Right forelimb (tissue), 1 donor: Measurements from ENCODE around the gene MFSD11.
"Not testable (repeated sequence)": the region's sequence is repeated elsewhere in the genome, so short reads cannot be mapped to it uniquely, and the experiment has no call there.

Experiments used
- DNase-seq: peaks from one replicate; pipeline ENCODE4 v3.0.0-alpha.2; 2018

MFSD11 gene

DNA sequence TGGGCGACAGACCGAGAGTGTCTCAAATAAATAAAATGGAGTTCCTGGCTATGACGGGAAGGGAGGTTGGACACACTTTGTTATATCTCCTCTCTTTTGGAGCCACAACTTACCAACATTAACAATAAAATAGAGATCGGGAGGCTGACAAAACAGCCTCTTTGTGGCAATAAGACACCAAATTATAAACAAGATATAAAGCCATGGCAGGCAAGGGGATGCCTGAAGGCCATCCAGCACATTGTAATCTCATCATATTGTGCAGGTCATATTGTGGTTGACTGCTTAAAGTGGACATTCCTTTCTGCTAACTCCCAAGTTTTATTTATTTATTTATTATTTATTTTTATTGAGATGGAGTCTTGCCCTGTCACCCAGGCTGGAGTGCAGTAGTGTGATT is 70.4 kb downstream of the MFSD11 start:
- no peak for DNase-seq

DNA sequence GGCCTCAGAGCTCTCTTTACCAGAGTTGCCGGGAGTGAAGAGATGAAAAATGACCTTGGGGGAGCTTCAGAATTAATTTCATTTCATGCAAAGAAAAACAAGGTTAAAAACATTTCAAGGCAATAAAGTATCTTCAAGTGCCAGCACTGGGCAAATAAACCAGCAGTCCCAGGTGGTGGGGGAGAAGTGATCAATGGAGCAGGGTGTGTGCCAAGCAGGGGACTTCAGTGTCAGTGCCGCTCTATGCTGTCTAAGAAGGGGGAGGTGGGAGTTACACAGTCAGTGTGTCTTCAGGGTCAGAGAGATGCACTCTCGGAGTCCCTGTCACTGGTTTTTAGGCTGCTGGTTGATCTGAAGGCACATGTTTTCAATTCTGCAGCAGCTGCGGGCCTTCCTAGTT is 73.0 kb downstream of the MFSD11 start:
- no peak for DNase-seq

DNA sequence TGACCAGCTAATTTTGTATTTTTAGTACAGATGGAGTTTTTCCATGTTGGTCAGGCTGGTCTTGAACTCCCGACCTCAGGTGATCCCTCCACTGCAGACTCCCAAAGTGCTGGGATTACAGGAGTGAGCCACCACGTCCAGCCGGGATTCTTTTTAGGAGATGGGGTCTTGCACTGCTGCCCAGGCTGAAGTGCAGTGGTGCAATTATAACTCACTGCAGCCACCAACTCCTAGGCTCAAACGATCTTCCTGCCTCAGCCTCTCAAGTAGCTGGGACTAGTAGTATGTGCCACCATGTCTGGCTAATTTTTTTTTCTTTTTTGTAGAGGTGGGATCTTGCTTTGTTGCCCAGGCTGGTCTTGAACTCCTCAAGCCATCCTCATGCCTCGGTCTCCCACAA is 73.9 kb downstream of the MFSD11 start:
- no peak for DNase-seq

DNA sequence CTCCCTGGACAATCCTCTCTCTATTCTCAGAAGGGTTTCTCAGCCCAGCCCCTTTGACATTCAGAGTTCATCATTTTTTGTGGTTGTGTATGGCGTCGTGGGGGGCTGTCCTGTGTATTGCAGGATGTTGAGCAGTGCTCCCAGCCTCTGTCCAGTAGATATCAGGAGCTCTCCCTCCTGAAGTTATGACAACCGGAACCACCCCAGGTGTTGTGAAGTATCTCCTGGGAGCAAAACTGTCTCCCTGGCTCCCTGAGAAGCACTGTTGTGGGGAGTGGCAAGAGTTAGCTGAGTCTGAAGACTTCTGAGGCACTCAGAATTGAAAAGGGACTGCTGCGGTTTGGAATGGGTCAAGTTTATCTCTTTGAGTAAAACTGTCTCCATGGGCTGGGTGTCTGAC is 74.3 kb downstream of the MFSD11 start:
- no peak for DNase-seq

DNA sequence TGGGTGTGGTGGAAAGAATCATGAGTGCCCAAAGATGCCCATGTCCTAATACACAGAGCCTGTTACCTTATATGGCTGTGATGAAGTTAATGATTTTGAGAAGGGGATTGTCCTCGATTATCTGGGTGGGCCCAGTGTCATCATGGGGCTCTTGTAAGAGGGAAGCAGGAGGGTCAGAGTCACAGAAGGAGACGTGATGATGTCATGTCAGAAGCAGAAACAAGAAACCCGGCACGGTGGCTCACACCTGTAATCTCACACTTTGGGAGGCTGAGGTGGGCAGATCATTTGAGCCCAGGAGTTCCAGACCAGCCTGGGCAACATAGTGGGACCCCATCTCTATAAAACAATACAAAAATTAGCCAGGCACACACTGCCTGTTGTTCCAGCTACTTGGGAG is 75.0 kb downstream of the MFSD11 start:
- DNase-seq = no peak

DNA sequence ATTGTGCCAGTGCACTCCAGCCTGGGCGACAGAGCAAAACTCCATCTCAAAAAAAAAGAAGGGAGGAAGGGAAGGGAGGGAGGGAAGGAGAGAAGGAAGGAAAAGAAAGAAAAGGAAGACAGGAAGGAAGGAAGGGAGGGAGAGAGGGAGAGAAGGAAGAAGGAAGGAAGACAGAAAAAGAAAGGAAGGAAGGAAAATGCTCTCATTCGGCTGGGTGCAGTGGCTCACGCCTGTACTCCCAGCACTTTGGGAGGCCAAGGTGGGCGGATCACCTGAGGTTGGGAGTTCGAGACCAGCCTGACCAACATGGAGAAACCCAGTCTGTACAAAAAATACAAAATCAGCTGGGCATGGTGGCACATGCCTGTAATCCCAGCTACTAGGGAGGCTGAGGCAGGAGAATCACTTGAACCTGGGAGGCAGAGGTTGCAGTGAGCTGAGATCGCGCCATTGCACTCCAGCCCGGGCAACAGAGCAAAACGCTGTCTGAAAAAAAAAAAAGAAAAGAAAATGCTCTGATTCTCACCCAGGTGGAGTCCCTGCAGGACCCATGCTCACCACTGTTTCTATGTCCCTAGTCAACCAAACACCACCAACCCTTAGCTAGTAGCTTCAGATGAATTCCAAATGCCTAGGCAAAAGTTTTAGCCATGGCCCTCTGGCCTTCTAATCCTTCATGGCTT is 78.1 kb downstream of the MFSD11 start:
- not testable (repeated sequence) for DNase-seq

DNA sequence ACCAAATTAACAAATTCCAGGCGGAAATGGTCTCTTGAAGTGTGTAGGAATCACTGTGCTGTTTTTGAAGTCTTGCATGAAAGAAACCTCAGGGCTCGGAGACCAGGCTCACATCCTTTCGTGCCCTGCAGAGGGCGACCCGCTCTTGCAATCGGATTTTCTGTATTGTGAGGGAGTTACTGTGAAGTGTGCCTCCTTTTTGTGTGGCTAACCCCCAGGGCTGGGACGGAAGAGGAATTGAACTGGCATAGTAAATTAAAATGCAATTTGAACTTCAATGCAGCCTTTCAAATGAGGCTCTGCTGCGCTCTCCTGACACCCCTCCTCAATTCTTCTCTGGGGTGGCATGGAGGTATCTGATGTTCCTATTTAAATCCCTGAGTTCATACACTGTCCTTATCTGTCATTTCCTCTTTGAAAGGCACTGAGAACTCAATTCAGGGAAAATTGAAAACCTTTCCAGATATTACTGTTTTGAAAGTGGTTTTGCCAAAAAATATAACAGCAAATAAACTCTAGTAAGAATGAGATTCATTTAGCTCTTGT is 78.7 kb downstream of the MFSD11 start:
- peak; percentile 56 for DNase-seq

DNA sequence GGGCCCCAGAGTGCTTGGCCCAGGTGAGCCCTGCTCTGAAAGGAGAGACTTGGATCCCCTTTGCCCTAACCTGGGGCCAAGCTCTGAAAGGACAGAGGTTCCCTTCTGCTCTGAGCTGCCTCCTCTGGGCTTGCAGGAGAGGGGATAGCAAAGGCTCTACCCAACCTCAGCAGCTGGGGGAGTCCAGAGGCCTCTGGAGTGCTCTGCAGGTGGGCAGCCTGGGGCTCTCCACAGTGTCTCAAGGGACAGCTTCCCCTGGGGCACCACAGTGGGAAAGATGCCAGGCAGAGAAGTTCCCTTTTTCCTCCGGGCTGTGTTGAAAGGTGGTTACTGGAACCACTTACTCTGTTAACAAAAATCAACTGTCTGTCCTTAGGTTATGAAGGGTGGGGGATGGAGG is 82.1 kb downstream of the MFSD11 start:
- no peak for DNase-seq

DNA sequence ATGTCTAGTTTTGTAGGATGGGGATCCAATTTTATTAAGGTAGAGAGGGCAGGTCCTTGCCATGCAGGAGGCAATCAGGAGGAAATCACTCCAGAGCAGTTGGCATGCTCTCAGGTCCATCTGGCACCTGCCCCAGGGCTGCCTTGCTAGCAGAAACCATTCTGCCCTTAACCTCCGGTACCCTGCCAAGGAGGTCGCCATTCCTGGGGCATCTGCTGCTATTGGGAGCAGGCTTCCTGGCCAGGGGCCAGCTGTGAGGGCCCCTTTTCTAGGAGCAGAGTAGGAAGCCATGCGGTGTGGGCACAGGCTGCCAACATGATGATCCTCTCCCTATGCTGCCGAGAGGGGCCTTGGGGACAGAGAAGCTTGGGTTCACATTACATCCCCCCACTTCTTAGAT is 82.6 kb downstream of the MFSD11 start:
- no peak for DNase-seq

DNA sequence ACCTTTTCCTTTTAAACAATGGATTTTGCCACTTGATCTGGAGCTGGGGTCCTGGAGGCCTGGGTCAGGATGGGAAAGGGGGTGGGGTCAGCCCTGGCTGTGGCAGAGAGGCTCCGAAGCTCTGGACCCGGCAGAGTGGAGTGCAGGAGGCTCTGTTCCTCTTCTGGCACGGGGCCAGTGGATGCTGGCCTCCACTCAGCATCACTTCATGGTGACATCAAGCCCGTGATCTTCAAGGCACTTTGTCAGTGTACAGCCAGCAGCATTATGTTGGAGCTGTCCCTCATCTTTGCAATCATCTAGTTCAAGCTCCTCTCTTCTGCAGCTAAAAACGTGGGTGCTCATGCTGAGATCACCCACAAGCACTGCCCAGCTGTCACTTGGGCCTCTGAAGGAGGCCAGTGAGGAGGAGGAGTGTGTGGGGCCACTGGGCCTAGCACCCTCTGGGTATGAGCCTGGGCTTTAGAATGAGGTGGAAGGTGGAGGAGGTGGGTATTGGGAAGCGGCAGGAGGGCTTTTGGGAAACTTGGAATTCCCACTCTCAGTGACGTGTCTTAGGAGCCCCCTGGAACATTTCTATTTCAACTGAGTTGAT is 84.4 kb downstream of the MFSD11 start:
- DNase-seq = no peak

DNA sequence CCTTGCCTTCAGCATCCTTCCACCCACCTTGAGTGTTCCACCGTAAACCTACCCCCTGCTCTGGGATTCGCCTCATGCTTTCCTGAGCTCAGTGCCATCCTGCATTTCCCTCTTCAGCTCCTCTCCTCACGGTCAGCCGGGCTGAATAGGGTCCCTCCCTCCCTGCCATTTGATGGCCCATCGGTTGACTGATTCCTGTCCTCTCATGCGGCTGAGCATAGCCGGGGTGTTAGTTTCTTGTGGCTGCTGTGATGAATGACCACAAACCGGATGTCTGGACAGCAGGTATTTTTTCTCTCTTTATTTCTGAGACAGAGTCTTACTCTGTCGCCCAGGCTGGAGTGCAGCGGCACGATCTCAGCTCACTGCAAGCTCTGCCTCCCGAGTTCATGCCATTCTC is 86.2 kb downstream of the MFSD11 start:
- DNase-seq = no peak

DNA sequence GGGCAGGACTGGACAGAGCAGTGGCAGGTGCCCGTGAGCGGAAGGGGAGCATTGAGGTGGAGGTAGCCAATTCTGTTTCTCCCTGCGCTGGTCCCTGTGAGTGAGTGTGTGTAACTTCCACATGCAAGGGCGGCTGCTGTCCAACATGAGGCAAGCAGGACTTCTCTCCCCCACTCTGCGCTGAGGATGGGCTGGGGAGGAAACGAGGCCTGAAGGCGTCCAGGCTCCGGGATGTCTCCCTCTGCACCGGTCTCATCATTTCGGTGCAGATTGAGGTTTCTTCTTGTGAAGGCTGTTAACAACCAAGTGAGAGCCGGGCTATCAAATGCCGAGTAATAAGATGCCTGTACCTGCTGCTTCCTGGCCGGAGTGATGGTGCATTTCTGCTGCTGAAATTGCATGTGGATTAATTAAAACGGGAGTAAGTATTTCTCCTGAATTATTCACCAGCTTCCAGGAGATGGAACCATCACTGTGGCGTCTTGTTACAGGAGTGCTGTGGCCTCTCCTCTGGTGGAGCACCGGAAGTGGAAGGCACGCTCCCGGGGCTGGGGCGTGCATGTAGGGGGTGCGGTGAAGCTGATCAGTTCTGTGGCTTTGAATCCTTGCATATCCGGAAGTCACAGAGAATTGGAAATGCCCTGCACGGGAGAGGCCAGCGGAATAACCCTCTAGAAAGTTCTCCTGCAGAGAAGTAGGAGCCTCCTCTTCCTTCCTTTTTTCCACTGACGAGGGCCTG is 88.6 kb downstream of the MFSD11 start:
- DNase-seq = no peak

DNA sequence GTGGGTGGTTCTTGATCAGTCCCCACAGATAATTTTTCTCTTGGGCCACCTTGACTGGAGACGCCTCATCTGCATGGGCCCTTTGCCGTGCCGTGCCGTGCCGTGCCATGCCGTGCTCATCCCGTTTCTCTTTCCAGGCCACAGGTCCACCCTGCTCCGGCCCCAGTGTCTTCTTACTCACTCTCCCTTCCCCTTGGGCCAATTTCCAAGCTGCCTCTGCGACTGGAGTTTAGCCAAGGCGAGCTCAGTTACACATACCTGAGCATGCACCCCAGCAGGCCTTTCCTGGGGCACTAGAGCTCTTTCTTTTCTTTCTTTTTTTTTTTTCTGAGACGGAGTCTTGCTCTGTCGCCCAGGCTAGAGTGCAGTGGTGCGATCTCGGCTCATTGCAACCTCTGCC is 89.8 kb downstream of the MFSD11 start:
- no peak for DNase-seq
